Prostate gland (tissue), 2 donors: ENCODE results near the gene DOCK3.

Source experiments
- POLR2A ChIP-seq: fragments of 450-650 bp; IDR thresholded peaks from one replicate; pipeline ENCODE4 v1.6.1; 2016; ENCODE audit warnings: antibody characterized with exemption, mild to moderate bottlenecking
- POLR2AphosphoS5 ChIP-seq: sonication (generic); formaldehyde crosslinking; IDR thresholded peaks from one replicate; pipeline ENCODE4 v1.6.1; 2017; ENCODE audit warnings: antibody characterized with exemption
- TF ChIP-seq, protein P1 (sequence below), 4 experiments: fragments of 200-600 bp in 2 of 4; fragments of 450-650 bp in 2 of 4; sonication (generic) in 2 of 4; IDR thresholded peaks; 1 replicate in 3 of 4; 2 replicates in 1 of 4; pipeline ENCODE4 v1.5.1; 2016 to 2019; ENCODE audit warnings: antibody characterized with exemption in 4 of 4, mild to moderate bottlenecking in 2 of 4, moderate library complexity in 2 of 4

DNA sequence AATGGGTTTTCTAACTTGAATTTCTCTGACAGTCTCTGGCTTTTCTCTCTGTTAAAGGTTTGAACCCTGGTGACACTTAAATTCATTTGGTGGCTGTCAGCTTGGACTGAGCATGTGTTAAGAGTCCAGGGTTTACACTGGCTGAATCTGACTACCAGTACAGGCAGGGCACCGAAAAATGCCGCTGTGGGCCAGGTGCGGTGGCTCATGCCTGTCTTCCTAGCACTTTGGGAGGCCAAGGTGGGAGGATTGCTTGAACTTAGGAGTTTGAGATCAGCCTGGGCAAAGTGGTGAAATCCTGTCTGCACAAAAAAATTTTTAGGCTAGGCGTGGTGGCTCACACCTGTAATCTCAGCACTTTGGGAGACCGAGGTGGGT lies 712.1 kb downstream of the DOCK3 start:
- TF ChIP-seq POLR2A (no peak), POLR2AphosphoS5 (no peak)
- TF ChIP-seq, protein P1, sequence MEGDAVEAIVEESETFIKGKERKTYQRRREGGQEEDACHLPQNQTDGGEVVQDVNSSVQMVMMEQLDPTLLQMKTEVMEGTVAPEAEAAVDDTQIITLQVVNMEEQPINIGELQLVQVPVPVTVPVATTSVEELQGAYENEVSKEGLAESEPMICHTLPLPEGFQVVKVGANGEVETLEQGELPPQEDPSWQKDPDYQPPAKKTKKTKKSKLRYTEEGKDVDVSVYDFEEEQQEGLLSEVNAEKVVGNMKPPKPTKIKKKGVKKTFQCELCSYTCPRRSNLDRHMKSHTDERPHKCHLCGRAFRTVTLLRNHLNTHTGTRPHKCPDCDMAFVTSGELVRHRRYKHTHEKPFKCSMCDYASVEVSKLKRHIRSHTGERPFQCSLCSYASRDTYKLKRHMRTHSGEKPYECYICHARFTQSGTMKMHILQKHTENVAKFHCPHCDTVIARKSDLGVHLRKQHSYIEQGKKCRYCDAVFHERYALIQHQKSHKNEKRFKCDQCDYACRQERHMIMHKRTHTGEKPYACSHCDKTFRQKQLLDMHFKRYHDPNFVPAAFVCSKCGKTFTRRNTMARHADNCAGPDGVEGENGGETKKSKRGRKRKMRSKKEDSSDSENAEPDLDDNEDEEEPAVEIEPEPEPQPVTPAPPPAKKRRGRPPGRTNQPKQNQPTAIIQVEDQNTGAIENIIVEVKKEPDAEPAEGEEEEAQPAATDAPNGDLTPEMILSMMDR (IDR thresholded peaks at IDR 0.05), result no peak
